HCT116 (cell line): ENCODE measurements around the gene RPS24. TPM values are rescaled to one million over a fixed set of nuclear protein-coding genes. Genes with fewer than 3 reads are reported as not detected.

Source experiments
- ATAC-seq: fragments of 200-7000 bp; cut with Tn5 transposase; 2 replicates; pipeline ENCODE4 v1.9.1; 2020; ENCODE audit warnings: mild to moderate bottlenecking, moderate library complexity
- BruUV-seq: library from RNA; stranded (reverse); fragments of 400-500 nt; replicated peaks from 2 replicates; lab custom pipeline; 2021; lab: Mats Ljungman, UMichigan
- CTCF ChIA-PET: fragments of 300-600 bp; sonication (Branson Sonifier 250); formaldehyde crosslinking; loops from one replicate; lab custom pipeline; 2021; ENCODE audit warnings: antibody characterized with exemption; lab: Charles Lee
- POLR2A ChIA-PET: fragments of 300-600, 350-600 bp; sonication (Branson Sonifier 250); formaldehyde crosslinking; loops from one replicate; lab custom pipeline; 2021; ENCODE audit warnings: antibody characterized with exemption; lab: Charles Lee
- RAD21 ChIA-PET, 2 experiments: fragments of 300-600 bp; sonication (Branson Sonifier 250); formaldehyde crosslinking; loops; one replicate each; lab custom pipeline; 2023; ENCODE audit warnings: low total read pairs in 2 of 2; ENCODE audit not compliant: uncharacterized antibody in 2 of 2, unreplicated experiment in 2 of 2, low non-redundant PET in 1 of 2; lab: Charles Lee
- DNase-seq: peaks from one replicate; pipeline ENCODE4 v3.0.0-alpha.2; 2010; ENCODE audit warnings: low read depth, low spot score
- H2AFZ ChIP-seq: fragments of 200-600 bp; shearing (Covaris generic), sonication (generic); 2 replicates; pipeline ENCODE4 v1.6.1; 2017; ENCODE audit warnings: low read depth, mixed run types, mixed read lengths, antibody characterized with exemption, low read length; ENCODE audit not compliant: poor library complexity, severe bottlenecking
- H3K27ac ChIP-seq: 2 replicates; pipeline ENCODE4 v1.5.1; 2012; ENCODE audit warnings: low read depth, low read length
- H3K27me3 ChIP-seq: fragments of 200-600 bp; sonication (generic); 2 replicates; pipeline ENCODE4 v1.6.1; 2016; ENCODE audit warnings: mixed run types, low read length, mixed read lengths; ENCODE audit not compliant: insufficient read depth
- H3K36me3 ChIP-seq, 2 experiments: fragments of 200-500 bp in 1 of 2; fragments of 200-600 bp in 1 of 2; sonication (Bioruptor generic) in 1 of 2; sonication (generic) in 1 of 2; 2 replicates each; pipeline versions ENCODE4 v1.5.1 to v1.6.1; 2014 to 2016; ENCODE audit warnings: low read length in 2 of 2, inconsistent platforms in 1 of 2, mixed read lengths in 1 of 2, mixed run types in 1 of 2; ENCODE audit not compliant: insufficient read depth in 2 of 2, control insufficient read depth in 1 of 2
- H3K4me1 ChIP-seq, 2 experiments: fragments of 200-600 bp in 1 of 2; sonication (generic) in 1 of 2; 2 replicates each; pipeline versions ENCODE4 v1.5.1 to v1.6.1; 2012 to 2017; ENCODE audit warnings: low read length in 2 of 2, inconsistent platforms in 1 of 2, mild to moderate bottlenecking in 1 of 2, mixed read lengths in 1 of 2, mixed run types in 1 of 2, moderate library complexity in 1 of 2; ENCODE audit not compliant: insufficient read depth in 2 of 2, control insufficient read depth in 1 of 2
- H3K4me2 ChIP-seq: fragments of 200-600 bp; sonication (generic); 2 replicates; pipeline ENCODE4 v1.6.1; 2017; ENCODE audit warnings: mixed run types, low read length, mixed read lengths
- H3K4me3 ChIP-seq, 2 experiments: fragments of 200-600 bp in 1 of 2; sonication (generic) in 1 of 2; replicated peaks in 1 of 2; 2 replicates each; pipeline ENCODE4 v1.5.1; 2011 to 2016; ENCODE audit warnings: low read length in 2 of 2, control low read depth in 1 of 2, low read depth in 1 of 2, mild to moderate bottlenecking in 1 of 2, mixed read lengths in 1 of 2, mixed run types in 1 of 2
- H3K79me2 ChIP-seq: fragments of 200-600 bp; sonication (generic); 2 replicates; pipeline ENCODE4 v1.6.1; 2017; ENCODE audit warnings: mild to moderate bottlenecking, mixed run types, low read length, moderate library complexity, mixed read lengths; ENCODE audit not compliant: insufficient read depth
- H3K9ac ChIP-seq: fragments of 200-600 bp; sonication (generic); 2 replicates; pipeline ENCODE4 v1.6.1; 2016; ENCODE audit warnings: low read length, mixed read lengths
- H3K9me2 ChIP-seq: fragments of 200-600 bp; sonication (generic), shearing (Covaris generic); 2 replicates; pipeline ENCODE4 v1.6.1; 2017; ENCODE audit warnings: mixed run types, mild to moderate bottlenecking, moderate library complexity; ENCODE audit not compliant: insufficient read depth
- H3K9me3 ChIP-seq, 2 experiments: fragments of 200-500 bp in 1 of 2; fragments of 200-600 bp in 1 of 2; sonication (Bioruptor generic) in 1 of 2; sonication (generic) in 1 of 2; 2 replicates each; pipeline ENCODE4 v1.6.1; 2014 to 2017; ENCODE audit warnings: low read length in 2 of 2, mixed read lengths in 2 of 2, inconsistent platforms in 1 of 2, low read depth in 1 of 2, mild to moderate bottlenecking in 1 of 2, mixed run types in 1 of 2, moderate library complexity in 1 of 2; ENCODE audit not compliant: control insufficient read depth in 1 of 2, insufficient read depth in 1 of 2
- H4K20me1 ChIP-seq: fragments of 200-600 bp; sonication (generic), shearing (Covaris generic); 2 replicates; pipeline ENCODE4 v1.6.1; 2017; ENCODE audit warnings: mixed run types, mild to moderate bottlenecking, moderate library complexity; ENCODE audit not compliant: insufficient read depth
- CBX3 ChIP-seq: IDR thresholded peaks from 2 replicates; pipeline ENCODE4 v1.6.1; 2012; ENCODE audit warnings: low read depth
- CEBPB ChIP-seq: IDR thresholded peaks from 2 replicates; pipeline ENCODE4 v1.6.1; 2012; ENCODE audit warnings: low read depth
- CTCF ChIP-seq, 3 experiments: fragments of 200-600 bp in 1 of 3; sonication (generic) in 1 of 3; IDR thresholded peaks in 2 of 3; conservative IDR thresholded peaks in 1 of 3; 2 replicates each; pipeline ENCODE4 v1.5.1; 2012 to 2017; ENCODE audit warnings: low read depth in 2 of 3, low read length in 2 of 3, antibody characterized with exemption in 1 of 3, borderline replicate concordance in 1 of 3, control low read depth in 1 of 3, mild to moderate bottlenecking in 1 of 3, mixed read lengths in 1 of 3, mixed run types in 1 of 3, moderate library complexity in 1 of 3; ENCODE audit not compliant: insufficient read depth in 1 of 3
- ELF1 ChIP-seq: IDR thresholded peaks from 2 replicates; pipeline ENCODE4 v1.6.1; 2012; ENCODE audit warnings: low read depth, borderline replicate concordance
- EZH2phosphoT487 ChIP-seq: fragments of 200-600 bp; IDR thresholded peaks from 2 replicates; pipeline ENCODE4 v1.6.1; 2018; ENCODE audit warnings: antibody characterized with exemption, borderline replicate concordance
- JUND ChIP-seq: IDR thresholded peaks from 2 replicates; pipeline ENCODE4 v1.6.1; 2012
- POLR2AphosphoS5 ChIP-seq: IDR thresholded peaks from 2 replicates; pipeline ENCODE4 v1.6.1; 2011; ENCODE audit warnings: mild to moderate bottlenecking, low read depth, low read length, moderate library complexity
- RAD21 ChIP-seq: IDR thresholded peaks from 2 replicates; pipeline ENCODE4 v1.6.1; 2012; ENCODE audit warnings: low read depth, mild to moderate bottlenecking
- SP1 ChIP-seq: IDR thresholded peaks from 2 replicates; pipeline ENCODE4 v1.6.1; 2012; ENCODE audit warnings: low read depth
- SRF ChIP-seq: IDR thresholded peaks from 2 replicates; pipeline ENCODE4 v1.6.1; 2012; ENCODE audit warnings: low read depth
- ZFX ChIP-seq: fragments of 450-650 bp; IDR thresholded peaks from 2 replicates; pipeline ENCODE4 v1.6.1; 2017
- ZNF274 ChIP-seq: fragments of 200-500 bp; sonication (Bioruptor generic); IDR thresholded peaks from 2 replicates; pipeline ENCODE4 v1.6.1; 2014; ENCODE audit warnings: mild to moderate bottlenecking, low read depth, low read length, inconsistent platforms
- intact Hi-C: fragments of 100-400 bp; cut with micrococcal nuclease; formaldehyde crosslinking; loops from 2 replicates; pipeline ENCODE4 v1.10.0; 2022
- total RNA-seq: library from RNA; stranded (reverse); gene quantifications from one replicate; pipeline ENCODE4 v1.2.1, GENCODE V29; 2021; ENCODE audit not compliant: unreplicated experiment
- TF ChIP-seq, protein P1 (sequence below): IDR thresholded peaks from 2 replicates; pipeline ENCODE4 v1.6.1; 2012
- TF ChIP-seq, protein P2 (sequence below): IDR thresholded peaks from 2 replicates; pipeline ENCODE4 v1.6.1; 2012

RPS24 gene
- total RNA-seq, 1 experiment from 2014 or later: 1,764 TPM

DNA sequence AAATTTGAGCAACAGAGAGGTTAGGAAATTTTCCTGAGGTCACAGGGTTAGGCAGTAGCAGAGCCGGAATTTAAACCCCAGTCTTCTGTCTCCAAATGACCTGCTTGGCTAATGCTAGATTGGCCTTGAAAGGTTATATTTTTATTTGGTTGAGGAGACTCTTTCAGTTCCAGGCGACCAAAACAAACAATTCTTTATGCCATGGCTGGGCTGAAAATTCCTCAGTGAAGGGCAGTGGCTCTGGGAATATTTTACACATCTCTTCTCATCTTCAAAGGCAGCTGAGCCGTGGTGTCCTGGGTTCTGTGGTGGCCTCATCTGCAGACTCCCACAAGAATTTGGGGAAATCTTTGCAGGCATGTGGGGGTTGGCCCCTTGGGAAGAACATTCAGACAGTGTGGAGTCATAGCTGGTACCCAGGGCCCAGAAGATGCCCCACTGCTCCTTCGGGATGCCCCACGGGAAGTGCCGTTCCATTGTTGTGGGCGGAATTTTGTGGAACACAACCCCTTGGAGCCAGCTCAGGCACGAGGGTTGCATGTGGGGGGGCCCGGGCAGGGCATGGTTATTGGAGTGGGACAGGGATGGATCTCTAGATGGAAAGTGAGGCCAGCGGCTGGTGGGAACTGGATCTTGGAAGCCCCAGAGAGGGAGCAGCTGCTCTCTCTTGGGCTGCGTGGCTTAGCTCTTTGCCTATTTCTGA, 33.2 kb downstream of the RPS24 start:
- Histone ChIP-seq H3K4me3 (no peak overlapping the region), H3K9ac (no peak overlapping the region), H3K79me2 (no peaks in the 10 kb centered on the region)
- CTCF ChIA-PET: interaction anchor here (0.6 kb wide), 1 partner anchor 19 kb away, joined by 3 read pairs; no protein-coding TSS in a partner anchor
- BruUV-seq: no TSS peak
- TF ChIP-seq RAD21 (no peak), CBX3 (no peak), JUND (no peak), ELF1 (no peak), SRF (no peak), POLR2AphosphoS5 (no peak), SP1 (no peak), ZNF274 (no peak), CEBPB (no peak), ZFX (no peak), EZH2phosphoT487 (no peak), CTCF (IDR thresholded peaks at IDR 0.05 in 2 of 3, conservative IDR thresholded peaks at IDR 0.05 in 1 of 3; ENCODE audit: borderline replicate concordance in 1 of 3, insufficient read depth in 1 of 3, low read depth in 2 of 3, low read length in 2 of 3) (no peak)
- TF ChIP-seq, protein P1, sequence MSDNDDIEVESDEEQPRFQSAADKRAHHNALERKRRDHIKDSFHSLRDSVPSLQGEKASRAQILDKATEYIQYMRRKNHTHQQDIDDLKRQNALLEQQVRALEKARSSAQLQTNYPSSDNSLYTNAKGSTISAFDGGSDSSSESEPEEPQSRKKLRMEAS: no peak
- TF ChIP-seq, protein P2, sequence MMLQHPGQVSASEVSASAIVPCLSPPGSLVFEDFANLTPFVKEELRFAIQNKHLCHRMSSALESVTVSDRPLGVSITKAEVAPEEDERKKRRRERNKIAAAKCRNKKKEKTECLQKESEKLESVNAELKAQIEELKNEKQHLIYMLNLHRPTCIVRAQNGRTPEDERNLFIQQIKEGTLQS: no peak
- TF ChIP-seq, all 23 proteins: peak for 0
- Histone ChIP-seq H3K4me2 (no peak overlapping the region), H3K9me2 (no peaks in the 10 kb centered on the region), H3K36me3 (no peaks in the 10 kb centered on the region), H2AFZ (no peak overlapping the region), H4K20me1 (no peaks in the 10 kb centered on the region), H3K9me3 (no peaks in the 10 kb centered on the region), H3K4me1 (no peaks in the 10 kb centered on the region), H3K27ac (no peak overlapping the region), H3K27me3 (no peaks in the 10 kb centered on the region)
- POLR2A ChIA-PET: no interaction called here
- RAD21 ChIA-PET: no interaction called here
- intact Hi-C loops: no loop called here
- DNase-seq: no peak
- ATAC-seq: no peak
